Measurements from ENCODE around the gene SERPINE2.
"Not testable (repeated sequence)": the region's sequence is repeated elsewhere in the genome, so short reads cannot be mapped to it uniquely, and the experiment has no call there.

SERPINE2 gene

GRCh38 chr2:224009605-224010315 is 29.3 kb downstream of the SERPINE2 start:
- DNase-seq = no peak

GRCh38 chr2:224008702-224009261 is 30.3 kb downstream of the SERPINE2 start:
- DNase-seq = no peak

- no peak for DNase-seq
Observed at GRCh38 chr2:224004105-224004695, 34.9 kb downstream of the SERPINE2 start.

- not testable (repeated sequence) for DNase-seq
Observed at GRCh38 chr2:224000662-224001061, 38.4 kb downstream of the SERPINE2 start.

GRCh38 chr2:223999862-224000261 is 39.2 kb downstream of the SERPINE2 start:
- DNase-seq = no peak

- DNase-seq = no peak
Observed at GRCh38 chr2:223998948-223999347, 40.1 kb downstream of the SERPINE2 start.

GRCh38 chr2:223997938-223998337 is 41.1 kb downstream of the SERPINE2 start:
- no peak for DNase-seq

GRCh38 chr2:223996391-223996790 is 42.7 kb downstream of the SERPINE2 start:
- no peak for DNase-seq

- DNase-seq = no peak
Observed at GRCh38 chr2:223995569-223995968, 43.5 kb downstream of the SERPINE2 start.

- no peak for DNase-seq
Observed at GRCh38 chr2:223994562-223995162, 44.4 kb downstream of the SERPINE2 start.

GRCh38 chr2:223993634-223994232 is 45.4 kb downstream of the SERPINE2 start:
- DNase-seq = peak; percentile 53 to 68

- no peak for DNase-seq
Observed at GRCh38 chr2:223991611-223992010, 47.5 kb downstream of the SERPINE2 start.

GRCh38 chr2:223989856-223990232 is 49.2 kb downstream of the SERPINE2 start:
- DNase-seq = no peak

- no peak for DNase-seq
Observed at GRCh38 chr2:223989206-223989855, 49.8 kb downstream of the SERPINE2 start.

- DNase-seq = no peak
Observed at GRCh38 chr2:223981241-223981640, 57.8 kb downstream of the SERPINE2 start.

- DNase-seq = no peak
Observed at GRCh38 chr2:223980803-223981202, 58.3 kb downstream of the SERPINE2 start.

GRCh38 chr2:223980397-223980735 is 58.7 kb downstream of the SERPINE2 start:
- DNase-seq = no peak

- no peak for DNase-seq
Observed at GRCh38 chr2:223979730-223980396, 59.2 kb downstream of the SERPINE2 start.

- DNase-seq = no peak
Observed at GRCh38 chr2:223978451-223978850, 60.6 kb downstream of the SERPINE2 start.

GRCh38 chr2:223976635-223977226 is 62.4 kb downstream of the SERPINE2 start:
- DNase-seq = no peak

GRCh38 chr2:223973606-223974005 is 65.5 kb downstream of the SERPINE2 start:
- no peak for DNase-seq

- no peak for DNase-seq
Observed at GRCh38 chr2:223972656-223973102, 66.4 kb downstream of the SERPINE2 start.

Data from NCI-H2081 (cell line).